ENCODE results near the gene ATAD3C. TPM values are rescaled to one million over a fixed set of nuclear protein-coding genes. Genes with fewer than 3 reads are reported as not detected.
"Not testable (repeated sequence)": the region's sequence is repeated elsewhere in the genome, so short reads cannot be mapped to it uniquely, and the experiment has no call there.

ATAD3C gene
- total RNA-seq, 4 donors from 2014 or later, result 0.47 to 1.1 (median 0.94) TPM; not detected in 1

GRCh38 chr1:1487701-1488100 is 38.2 kb downstream of the ATAD3C start:
- no peaks in the 10 kb centered on the region for H3K27me3 ChIP-seq
- TF ChIP-seq CTCF (IDR thresholded peaks at IDR 0.05) (no peak), POLR2AphosphoS5 (IDR thresholded peaks at IDR 0.05) (no peak), POLR2A (IDR thresholded peaks at IDR 0.05) (no peak), EP300 (IDR thresholded peaks at IDR 0.05) (no peak)
- H3K4me3 ChIP-seq, result no peak overlapping the region
- ATAC-seq, result no peak
- H3K4me1 ChIP-seq, result no peaks in the 10 kb centered on the region
- WGBS, 2 donors (ENCODE audit: low coverage in 1 of 2), result 88% methylated on average over 1 of the region's 18 CpGs; no CpG with 5 or more reads in 1 of the 2 donors
- no peak overlapping the region for H3K27ac ChIP-seq
- H3K36me3 ChIP-seq, result peaks cover 0 to 100% of the 10 kb centered on the region in 2 donors
- peaks cover 0 to 11% (median 0%) of the 10 kb centered on the region in 3 donors for H3K9me3 ChIP-seq

GRCh38 chr1:1489231-1489630 is 39.7 kb downstream of the ATAD3C start:
- TF ChIP-seq POLR2A (IDR thresholded peaks at IDR 0.05), result no peak
- no peak for TF ChIP-seq POLR2AphosphoS5 (IDR thresholded peaks at IDR 0.05)
- no peak for TF ChIP-seq CTCF (IDR thresholded peaks at IDR 0.05)
- TF ChIP-seq EP300 (IDR thresholded peaks at IDR 0.05), result no peak
- peaks cover 0 to 23% (median 0%) of the 10 kb centered on the region in 3 donors for H3K9me3 ChIP-seq
- H3K27me3 ChIP-seq, result no peaks in the 10 kb centered on the region
- H3K36me3 ChIP-seq, result peaks cover 0 to 100% of the 10 kb centered on the region in 2 donors
- WGBS, 2 donors (ENCODE audit: low coverage in 1 of 2), result 94% methylated on average over 7 of the region's 16 CpGs; no CpG with 5 or more reads in 1 of the 2 donors
- H3K4me3 ChIP-seq, result no peak overlapping the region
- no peak overlapping the region for H3K27ac ChIP-seq
- H3K4me1 ChIP-seq, result no peaks in the 10 kb centered on the region
- ATAC-seq, result no peak

GRCh38 chr1:1489861-1490260 is 40.4 kb downstream of the ATAD3C start:
- no peak for ATAC-seq
- peaks cover 0 to 100% of the 10 kb centered on the region in 2 donors for H3K36me3 ChIP-seq

GRCh38 chr1:1490633-1491230 is 41.2 kb downstream of the ATAD3C start:
- Histone ChIP-seq H3K4me3 (no peak overlapping the region), H3K27me3 (no peaks in the 10 kb centered on the region), H3K9me3 (peaks cover 0 to 23% (median 0%) of the 10 kb centered on the region in 3 donors), H3K36me3 (peaks cover 0 to 100% of the 10 kb centered on the region in 2 donors), H3K4me1 (no peaks in the 10 kb centered on the region), H3K27ac (no peak overlapping the region)
- no CpG with 5 or more reads among the region's 25 CpGs for WGBS, 2 donors (ENCODE audit: low coverage in 1 of 2)
- ATAC-seq, result no peak
- TF ChIP-seq EP300 (IDR thresholded peaks at IDR 0.05), result no peak
- TF ChIP-seq POLR2A (IDR thresholded peaks at IDR 0.05), result no peak
- no peak for TF ChIP-seq POLR2AphosphoS5 (IDR thresholded peaks at IDR 0.05)

More at GRCh38 chr1:1489861-1490260, 40.4 kb downstream of the ATAD3C start:
- H3K4me1 ChIP-seq, result no peaks in the 10 kb centered on the region
- H3K9me3 ChIP-seq, result peaks cover 0 to 23% (median 0%) of the 10 kb centered on the region in 3 donors
- TF ChIP-seq POLR2AphosphoS5 (IDR thresholded peaks at IDR 0.05) (no peak), EP300 (IDR thresholded peaks at IDR 0.05) (no peak), POLR2A (IDR thresholded peaks at IDR 0.05) (no peak), CTCF (IDR thresholded peaks at IDR 0.05) (no peak)
- H3K27ac ChIP-seq, result no peak overlapping the region
- no peaks in the 10 kb centered on the region for H3K27me3 ChIP-seq
- no CpG with 5 or more reads among the region's 19 CpGs for WGBS, 2 donors (ENCODE audit: low coverage in 1 of 2)
- H3K4me3 ChIP-seq, result no peak overlapping the region

- Histone ChIP-seq H3K9me3 (peaks cover 0 to 23% (median 0%) of the 10 kb centered on the region in 3 donors), H3K4me1 (no peaks in the 10 kb centered on the region), H3K27me3 (no peaks in the 10 kb centered on the region), H3K27ac (no peak overlapping the region), H3K36me3 (peaks cover 0 to 98% of the 10 kb centered on the region in 2 donors), H3K4me3 (no peak overlapping the region)
- no peak for ATAC-seq
- TF ChIP-seq CTCF (IDR thresholded peaks at IDR 0.05), result no peak
- no peak for TF ChIP-seq EP300 (IDR thresholded peaks at IDR 0.05)
- TF ChIP-seq POLR2AphosphoS5 (IDR thresholded peaks at IDR 0.05), result no peak
- no peak for TF ChIP-seq POLR2A (IDR thresholded peaks at IDR 0.05)
- 80 to 100% methylated on average over 1 to 4 of the region's 10 CpGs for WGBS, 2 donors (ENCODE audit: low coverage in 1 of 2)
Measured at GRCh38 chr1:1491601-1492000, 42.1 kb downstream of the ATAD3C start.

- peaks cover 0 to 23% (median 0%) of the 10 kb centered on the region in 3 donors for H3K9me3 ChIP-seq
- peaks cover 0 to 71% of the 10 kb centered on the region in 2 donors for H3K36me3 ChIP-seq
- not testable (repeated sequence) for H3K4me1 ChIP-seq, H3K4me3 ChIP-seq, H3K27ac ChIP-seq, H3K27me3 ChIP-seq, ATAC-seq
- 60% methylated on average over 1 of the region's 22 CpGs; no CpG with 5 or more reads in 1 of the 2 donors for WGBS, 2 donors (ENCODE audit: low coverage in 1 of 2)
Measured at GRCh38 chr1:1494311-1494710, 44.8 kb downstream of the ATAD3C start.

GRCh38 chr1:1495461-1495975 is 46.0 kb downstream of the ATAD3C start:
- H3K27me3 ChIP-seq, H3K4me1 ChIP-seq, ATAC-seq, H3K27ac ChIP-seq, H3K4me3 ChIP-seq: not testable (repeated sequence)
- Histone ChIP-seq H3K36me3 (peaks cover 0 to 59% of the 10 kb centered on the region in 2 donors), H3K9me3 (peaks cover 0 to 23% (median 0%) of the 10 kb centered on the region in 3 donors)
- 92% methylated on average over 2 of the region's 18 CpGs; no CpG with 5 or more reads in 1 of the 2 donors for whole genome bisulfite sequencing, 2 donors (ENCODE audit: low coverage in 1 of 2)

All from gastroesophageal sphincter (tissue), 4 donors.